Calu3 (cell line): ENCODE results near the gene EGFR. TPM values are rescaled to one million over a fixed set of nuclear protein-coding genes. Genes with fewer than 3 reads are reported as not detected.

Source experiments
- BruUV-seq: library from RNA; stranded (reverse); fragments of 400-500 nt; replicated peaks from 2 replicates; lab custom pipeline; 2021; lab: Mats Ljungman, UMichigan
- CTCF ChIA-PET: fragments of 300-600 bp; sonication (Branson Sonifier 250); formaldehyde crosslinking; loops from one replicate; lab custom pipeline; 2022; ENCODE audit warnings: antibody characterized with exemption; lab: Charles Lee
- DNase-seq: peaks from one replicate; pipeline ENCODE4 v3.0.0; 2022
- H3K27ac Mint-ChIP-seq: one replicate; pipeline ENCODE4 v1.8.0; 2022; ENCODE audit warnings: mixed read lengths; ENCODE audit not compliant: unreplicated experiment
- H3K27me3 Mint-ChIP-seq: one replicate; pipeline ENCODE4 v1.8.0; 2022; ENCODE audit warnings: mixed read lengths; ENCODE audit not compliant: unreplicated experiment
- H3K36me3 Mint-ChIP-seq: one replicate; pipeline ENCODE4 v1.8.0; 2022; ENCODE audit warnings: mild to moderate bottlenecking, moderate library complexity, mixed read lengths; ENCODE audit not compliant: insufficient read depth, unreplicated experiment
- H3K4me1 Mint-ChIP-seq: one replicate; pipeline ENCODE4 v1.8.0; 2022; ENCODE audit warnings: mild to moderate bottlenecking, low read depth, mixed read lengths; ENCODE audit not compliant: unreplicated experiment
- H3K4me3 Mint-ChIP-seq: one replicate; pipeline ENCODE4 v1.8.0; 2022; ENCODE audit warnings: mild to moderate bottlenecking, low read depth, moderate library complexity, mixed read lengths; ENCODE audit not compliant: unreplicated experiment
- H3K9me3 Mint-ChIP-seq: one replicate; pipeline ENCODE4 v1.8.0; 2022; ENCODE audit warnings: low read depth, mixed read lengths; ENCODE audit not compliant: unreplicated experiment
- CTCF ChIP-seq: fragments of 200-600 bp; IDR thresholded peaks from one replicate; pipeline ENCODE4 v1.8.0; 2022; ENCODE audit warnings: antibody characterized with exemption; ENCODE audit not compliant: unreplicated experiment
- intact Hi-C: fragments of 100-400 bp; cut with micrococcal nuclease; formaldehyde crosslinking; loops from one replicate; pipeline ENCODE4 v1.10.0; 2022; ENCODE audit not compliant: unreplicated experiment
- total RNA-seq: library from RNA; stranded (reverse); gene quantifications from 2 replicates; pipeline ENCODE4 v1.2.3, GENCODE V29; 2022

EGFR gene
- total RNA-seq, 1 experiment from 2014 or later, result 87.4 TPM

- H3K4me1 Mint-ChIP-seq, result peaks cover 7% of the 10 kb centered on the region
- no peak for DNase-seq
- no peak overlapping the region for H3K4me3 Mint-ChIP-seq
- H3K36me3 Mint-ChIP-seq, result peaks cover 13% of the 10 kb centered on the region
- BruUV-seq, result no TSS peak
- TF ChIP-seq CTCF, result no peak
- H3K9me3 Mint-ChIP-seq, result peaks cover 5% of the 10 kb centered on the region
- CTCF ChIA-PET, result interaction anchor here (0.7 kb wide), 1 partner anchor 17 kb away, joined by 3 read pairs; no protein-coding TSS in a partner anchor
- intact Hi-C loops, result no loop called here
- H3K27me3 Mint-ChIP-seq, result no peaks in the 10 kb centered on the region
- H3K27ac Mint-ChIP-seq, result no peak overlapping the region
These were observed 5.0 kb upstream of the EGFR start for GRCh38 chr7:55013851-55014250.

- Mint-ChIP-seq H3K27ac (no peak overlapping the region), H3K27me3 (no peaks in the 10 kb centered on the region), H3K4me3 (no peak overlapping the region), H3K4me1 (peaks cover 15% of the 10 kb centered on the region), H3K36me3 (peaks cover 37% of the 10 kb centered on the region), H3K9me3 (peaks cover 2% of the 10 kb centered on the region)
- BruUV-seq, result no TSS peak
- no peak for TF ChIP-seq CTCF
- no peak for DNase-seq
- intact Hi-C loops, result no loop called here
- CTCF ChIA-PET, result interaction anchor here (0.6 kb wide), 1 partner anchor 22 kb away, joined by 4 read pairs; no protein-coding TSS in a partner anchor
These were observed 2.6 kb upstream of the EGFR start for GRCh38 chr7:55016061-55016745.

GRCh38 chr7:55016746-55017090, 2.1 kb upstream of the EGFR start:
- DNase-seq, result no peak
- no peak overlapping the region for H3K4me3 Mint-ChIP-seq
- no peaks in the 10 kb centered on the region for H3K27me3 Mint-ChIP-seq

GRCh38 chr7:55017841-55018240, 976 bp upstream of the EGFR start:
- CTCF ChIA-PET, result no interaction called here
- peaks cover 32% of the 10 kb centered on the region for H3K4me1 Mint-ChIP-seq
- H3K4me3 Mint-ChIP-seq, result peak overlapping the region; percentile 84
- intact Hi-C loops, result loop anchor here (2.0 kb wide), 1 partner anchor 243 kb away; no protein-coding TSS in a partner anchor
- no peak for TF ChIP-seq CTCF
- TSS peak; percentile 38 for BruUV-seq
- no peak for DNase-seq
- H3K27ac Mint-ChIP-seq, result peak overlapping the region; percentile 41
- no peaks in the 10 kb centered on the region for H3K9me3 Mint-ChIP-seq
- H3K27me3 Mint-ChIP-seq, result no peaks in the 10 kb centered on the region
- H3K36me3 Mint-ChIP-seq, result peaks cover 49% of the 10 kb centered on the region

More at GRCh38 chr7:55016746-55017090, 2.1 kb upstream of the EGFR start:
- H3K36me3 Mint-ChIP-seq, result peaks cover 42% of the 10 kb centered on the region
- CTCF ChIA-PET, result interaction anchor here (0.6 kb wide), 1 partner anchor 23 kb away, joined by 4 read pairs; no protein-coding TSS in a partner anchor
- no peak overlapping the region for H3K27ac Mint-ChIP-seq
- H3K4me1 Mint-ChIP-seq, result peaks cover 21% of the 10 kb centered on the region
- intact Hi-C loops, result no loop called here
- BruUV-seq, result no TSS peak
- no peak for TF ChIP-seq CTCF
- peaks cover 2% of the 10 kb centered on the region for H3K9me3 Mint-ChIP-seq
